ENCODE data around the gene FSTL3. TPM values are rescaled to one million over a fixed set of nuclear protein-coding genes. Genes with fewer than 3 reads are reported as not detected.

Gene FSTL3
- total RNA-seq, 1 experiment from 2014 or later: 32.5 TPM

DNA sequence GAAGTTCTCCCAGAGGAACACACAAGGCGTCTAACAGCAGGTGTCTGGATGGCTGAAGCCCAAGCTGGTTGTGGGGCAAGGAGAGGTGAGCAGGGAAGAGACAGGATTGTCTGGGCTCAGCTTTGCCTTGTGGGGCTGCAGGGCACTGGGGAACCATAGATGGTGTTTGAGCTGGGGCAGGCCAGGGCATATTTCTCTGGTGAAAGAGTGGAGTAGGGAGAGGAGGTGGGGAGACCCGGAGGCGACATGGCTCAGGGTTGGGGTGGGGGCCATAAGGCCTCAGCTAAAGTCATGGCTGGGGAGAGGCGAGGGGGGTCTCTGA, 27.1 kb downstream of the FSTL3 start:
- intact Hi-C loops (cut with micrococcal nuclease; ENCODE audit: unreplicated experiment): no loop called here
- no peak; the same call in 1 of the 2 replicates for ATAC-seq
- Histone ChIP-seq H3K27ac (ENCODE audit: low read length) (no peak overlapping the region), H3K36me3 (ENCODE audit: control insufficient read depth, insufficient read depth, low read length) (no peaks in the 10 kb centered on the region), H3K9me3 (ENCODE audit: control insufficient read depth, insufficient read depth, low read depth, low read length) (no peaks in the 10 kb centered on the region), H3K4me1 (ENCODE audit: control insufficient read depth, insufficient read depth, low read length) (no peaks in the 10 kb centered on the region), H3K27me3 (ENCODE audit: control insufficient read depth, insufficient read depth, low read length) (no peaks in the 10 kb centered on the region), H3K4me3 (ENCODE audit: low read depth in 2 of 2, low read length in 2 of 2) (peak overlapping the region in 1 of 2 experiments; percentile 32; a peak in 2 of 4 replicates)
- no TSS peak for BruUV-seq (replicated peaks)
- ChIA-PET POLR2A (interaction anchor here (0.8 kb wide), 1 partner anchor 205 kb away, joined by 10 read pairs; no protein-coding TSS in a partner anchor), CTCF (no interaction called here)
- in situ Hi-C loops (cut with HindIII; ENCODE audit: low pct_unique_long_range_greater_than_20kb, low sequenced_read_pairs): no loop called here
- TF ChIP-seq REST (IDR thresholded peaks at IDR 0.05; ENCODE audit: insufficient read depth in 1 of 2, low read depth in 2 of 2, low read length in 1 of 2) (no peak), SIN3A (IDR thresholded peaks at IDR 0.05; ENCODE audit: borderline replicate concordance, insufficient read depth, low read depth, low read length) (no peak), POLR2AphosphoS5 (IDR thresholded peaks at IDR 0.05; ENCODE audit: low read depth, low read length) (no peak), TCF7L2 (IDR thresholded peaks at IDR 0.05; ENCODE audit: low read depth, low read length) (no peak), CTCF (IDR thresholded peaks at IDR 0.05) (no peak)
- DNase-seq (ENCODE audit: low read depth, low spot score): no peak

DNA sequence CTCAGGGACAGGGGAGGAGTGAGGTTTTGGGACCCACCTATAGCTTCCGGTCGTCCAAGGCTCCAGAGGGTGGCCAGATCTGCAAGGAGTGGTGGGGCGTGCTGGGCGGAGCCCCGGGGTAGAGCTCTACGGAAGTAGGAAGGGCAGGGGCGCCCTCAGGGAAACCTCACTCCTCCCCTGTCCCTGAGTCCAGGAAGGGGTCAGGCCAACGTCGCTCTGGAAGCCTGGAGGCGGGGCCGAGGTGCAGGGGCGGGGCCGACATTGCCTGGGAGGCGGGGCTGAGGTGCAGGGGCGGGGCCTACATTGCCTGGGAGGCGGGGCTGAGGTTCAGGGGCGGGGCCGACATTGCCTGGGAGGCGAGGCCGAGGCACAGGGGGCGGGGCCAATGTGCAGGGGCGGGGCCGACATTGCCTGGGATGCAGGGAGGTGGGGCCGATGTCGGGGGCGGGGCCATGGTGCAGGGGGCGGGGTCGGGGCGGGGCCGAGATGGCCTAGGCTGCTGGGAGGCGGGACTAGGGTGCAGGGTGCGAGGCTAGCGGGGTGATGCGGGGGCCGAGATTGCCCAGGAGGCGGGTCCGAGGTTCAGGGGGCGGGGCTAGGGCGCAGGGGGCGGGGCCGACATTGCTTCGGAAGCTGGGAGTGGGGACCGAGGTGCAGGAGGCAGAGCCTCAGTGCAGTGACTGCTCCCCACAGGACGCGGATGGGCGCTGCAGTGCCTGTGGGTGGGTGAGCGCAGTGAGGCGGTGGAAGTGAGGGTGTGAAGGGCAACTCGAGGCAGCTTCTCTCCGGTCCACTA, 27.7 kb downstream of the FSTL3 start:
- intact Hi-C loops (cut with micrococcal nuclease; ENCODE audit: unreplicated experiment): no loop called here
- no peaks in the 10 kb centered on the region for H3K4me1 ChIP-seq (ENCODE audit: control insufficient read depth, insufficient read depth, low read length)
- in situ Hi-C loops (cut with HindIII; ENCODE audit: low pct_unique_long_range_greater_than_20kb, low sequenced_read_pairs): no loop called here
- DNase-seq (ENCODE audit: low read depth, low spot score) (no peak), ATAC-seq (peak; percentile 81)
- CTCF ChIA-PET: no interaction called here
- no peaks in the 10 kb centered on the region for H3K27me3 ChIP-seq (ENCODE audit: control insufficient read depth, insufficient read depth, low read length)
- peak overlapping the region in 1 of 2 experiments; percentile 32; a peak in 2 of 4 replicates for H3K4me3 ChIP-seq (ENCODE audit: low read depth in 2 of 2, low read length in 2 of 2)
- POLR2A ChIA-PET: interaction anchor here (0.8 to 1.0 kb wide), 2 partner anchors 27 to 204 kb away, joined by 5 to 10 read pairs; no protein-coding TSS in a partner anchor
- H3K27ac ChIP-seq (ENCODE audit: low read length): no peak overlapping the region
- H3K9me3 ChIP-seq (ENCODE audit: control insufficient read depth, insufficient read depth, low read depth, low read length): no peaks in the 10 kb centered on the region
- no peak for TF ChIP-seq TCF7L2 (IDR thresholded peaks at IDR 0.05; ENCODE audit: low read depth, low read length)
- TF ChIP-seq CTCF (IDR thresholded peaks at IDR 0.05): no peak
- no peak for TF ChIP-seq REST (IDR thresholded peaks at IDR 0.05; ENCODE audit: insufficient read depth in 1 of 2, low read depth in 2 of 2, low read length in 1 of 2)
- no peak for TF ChIP-seq SIN3A (IDR thresholded peaks at IDR 0.05; ENCODE audit: borderline replicate concordance, insufficient read depth, low read depth, low read length)
- no peak for TF ChIP-seq POLR2AphosphoS5 (IDR thresholded peaks at IDR 0.05; ENCODE audit: low read depth, low read length)
- H3K36me3 ChIP-seq (ENCODE audit: control insufficient read depth, insufficient read depth, low read length): no peaks in the 10 kb centered on the region
- no TSS peak for BruUV-seq (replicated peaks)

Data from Panc1 (cell line).